DLD1 (cell line): ENCODE data around the gene GATAD2A.

Experiments
- in situ Hi-C: cut with HindIII; loops from 2 replicates; pipeline ENCODE4 v1.10.0; 2017; ENCODE audit warnings: low sequenced_read_pairs

The GATAD2A gene

GRCh38 chr19:19542507-19542906 lies 137.0 kb downstream of the GATAD2A start:
- in situ Hi-C loops = no loop called here

GRCh38 chr19:19543101-19543500 lies 137.6 kb downstream of the GATAD2A start:
- in situ Hi-C loops = no loop called here

GRCh38 chr19:19543640-19544039 lies 138.2 kb downstream of the GATAD2A start:
- in situ Hi-C loops = no loop called here

GRCh38 chr19:19544257-19544953 lies 138.9 kb downstream of the GATAD2A start:
- in situ Hi-C loops = no loop called here

- in situ Hi-C loops = no loop called here
Measured at GRCh38 chr19:19544954-19545591, 139.6 kb downstream of the GATAD2A start.

GRCh38 chr19:19545707-19546106 lies 140.2 kb downstream of the GATAD2A start:
- in situ Hi-C loops = no loop called here

GRCh38 chr19:19546751-19547162 lies 141.3 kb downstream of the GATAD2A start:
- in situ Hi-C loops = no loop called here

- in situ Hi-C loops = no loop called here
Measured at GRCh38 chr19:19547674-19548336, 142.3 kb downstream of the GATAD2A start.

GRCh38 chr19:19548915-19549759 lies 143.7 kb downstream of the GATAD2A start:
- in situ Hi-C loops = no loop called here

GRCh38 chr19:19549804-19550464 lies 144.5 kb downstream of the GATAD2A start:
- in situ Hi-C loops = no loop called here

GRCh38 chr19:19550485-19550929 lies 145.0 kb downstream of the GATAD2A start:
- in situ Hi-C loops = no loop called here

- in situ Hi-C loops = no loop called here
Measured at GRCh38 chr19:19550972-19551852, 145.7 kb downstream of the GATAD2A start.

GRCh38 chr19:19551853-19552192 lies 146.3 kb downstream of the GATAD2A start:
- in situ Hi-C loops = no loop called here

- in situ Hi-C loops = no loop called here
Measured at GRCh38 chr19:19552798-19553197, 147.3 kb downstream of the GATAD2A start.

GRCh38 chr19:19553670-19554069 lies 148.2 kb downstream of the GATAD2A start:
- in situ Hi-C loops = no loop called here

GRCh38 chr19:19554074-19555023 lies 148.9 kb downstream of the GATAD2A start:
- in situ Hi-C loops = no loop called here

GRCh38 chr19:19558055-19558454 lies 152.6 kb downstream of the GATAD2A start:
- in situ Hi-C loops = no loop called here
